ENCODE results near the gene SGIP1. TPM values are rescaled to one million over a fixed set of nuclear protein-coding genes. Genes with fewer than 3 reads are reported as not detected.

The SGIP1 gene, protein sequence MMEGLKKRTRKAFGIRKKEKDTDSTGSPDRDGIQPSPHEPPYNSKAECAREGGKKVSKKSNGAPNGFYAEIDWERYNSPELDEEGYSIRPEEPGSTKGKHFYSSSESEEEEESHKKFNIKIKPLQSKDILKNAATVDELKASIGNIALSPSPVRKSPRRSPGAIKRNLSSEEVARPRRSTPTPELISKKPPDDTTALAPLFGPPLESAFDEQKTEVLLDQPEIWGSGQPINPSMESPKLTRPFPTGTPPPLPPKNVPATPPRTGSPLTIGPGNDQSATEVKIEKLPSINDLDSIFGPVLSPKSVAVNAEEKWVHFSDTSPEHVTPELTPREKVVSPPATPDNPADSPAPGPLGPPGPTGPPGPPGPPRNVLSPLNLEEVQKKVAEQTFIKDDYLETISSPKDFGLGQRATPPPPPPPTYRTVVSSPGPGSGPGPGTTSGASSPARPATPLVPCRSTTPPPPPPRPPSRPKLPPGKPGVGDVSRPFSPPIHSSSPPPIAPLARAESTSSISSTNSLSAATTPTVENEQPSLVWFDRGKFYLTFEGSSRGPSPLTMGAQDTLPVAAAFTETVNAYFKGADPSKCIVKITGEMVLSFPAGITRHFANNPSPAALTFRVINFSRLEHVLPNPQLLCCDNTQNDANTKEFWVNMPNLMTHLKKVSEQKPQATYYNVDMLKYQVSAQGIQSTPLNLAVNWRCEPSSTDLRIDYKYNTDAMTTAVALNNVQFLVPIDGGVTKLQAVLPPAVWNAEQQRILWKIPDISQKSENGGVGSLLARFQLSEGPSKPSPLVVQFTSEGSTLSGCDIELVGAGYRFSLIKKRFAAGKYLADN
- total RNA-seq (ENCODE audit: unreplicated experiment) = 75.2 TPM
- long read RNA-seq, partial matches to known transcripts = 1 of 3 reads
- long read RNA-seq, other reads (novel, unspliced or antisense) = 2 of 3 reads

DNA sequence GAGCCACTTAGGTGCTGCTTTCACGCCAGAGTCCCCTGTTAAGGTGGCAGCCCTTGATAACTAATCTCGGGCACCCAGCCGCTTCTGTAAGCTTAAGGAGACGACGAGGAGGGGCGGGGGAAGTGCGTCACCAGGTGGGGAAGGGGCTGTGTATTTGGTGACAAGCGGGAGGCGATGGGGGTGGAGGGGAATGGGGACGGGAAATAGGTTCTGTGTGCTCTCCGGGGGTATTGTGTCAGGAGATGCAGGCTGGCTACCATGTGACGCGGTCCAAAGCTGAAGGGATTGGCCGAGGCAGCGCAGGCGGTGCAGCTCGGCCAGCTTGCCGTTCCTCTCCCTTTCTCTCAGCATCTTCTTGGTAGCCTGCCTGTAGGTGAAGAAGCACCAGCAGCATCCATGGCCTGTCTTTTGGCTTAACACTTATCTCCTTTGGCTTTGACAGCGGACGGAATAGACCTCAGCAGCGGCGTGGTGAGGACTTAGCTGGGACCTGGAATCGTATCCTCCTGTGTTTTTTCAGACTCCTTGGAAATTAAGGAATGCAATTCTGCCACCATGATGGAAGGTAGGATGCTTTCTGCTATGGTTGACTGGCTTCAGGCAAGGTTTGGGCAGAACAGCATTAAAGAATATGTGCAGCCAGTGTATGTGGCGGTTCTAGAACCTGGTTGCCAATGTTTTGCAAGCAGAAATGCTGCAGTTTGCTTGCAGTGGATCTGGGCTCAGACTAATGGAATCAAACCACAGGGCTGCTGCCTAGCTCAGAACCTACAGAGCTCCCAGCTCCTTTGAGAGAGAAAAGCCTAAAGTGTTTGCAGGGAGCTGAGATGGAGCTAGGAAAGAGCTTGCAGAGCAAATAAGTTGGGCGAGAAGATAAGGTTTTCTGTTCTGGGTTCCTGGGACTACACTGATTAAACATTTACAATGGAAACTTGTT lies at the start of gene SGIP1:
Gene SGIP1 (plus strand): TSS at position 350 of the 937 bp plus-strand sequence. CDS start 206 bp downstream, at position 556.
- Mint-ChIP-seq H3K4me3 (ENCODE audit: unreplicated experiment) (peak within 1 kb of the TSS; percentile 89), H3K27ac (ENCODE audit: unreplicated experiment) (peak within 1 kb of the TSS; percentile 95), H3K9me3 (ENCODE audit: unreplicated experiment) (peaks cover 5% of the 10 kb centered on the region), H3K4me1 (ENCODE audit: low read depth, unreplicated experiment) (peaks cover 9% of the 10 kb centered on the region), H3K36me3 (ENCODE audit: unreplicated experiment) (no peaks in the 10 kb centered on the region), H3K27me3 (ENCODE audit: unreplicated experiment) (peaks cover 10% of the 10 kb centered on the region)
- DNase-seq = peak; percentile 77
- TF ChIP-seq, protein P1, sequence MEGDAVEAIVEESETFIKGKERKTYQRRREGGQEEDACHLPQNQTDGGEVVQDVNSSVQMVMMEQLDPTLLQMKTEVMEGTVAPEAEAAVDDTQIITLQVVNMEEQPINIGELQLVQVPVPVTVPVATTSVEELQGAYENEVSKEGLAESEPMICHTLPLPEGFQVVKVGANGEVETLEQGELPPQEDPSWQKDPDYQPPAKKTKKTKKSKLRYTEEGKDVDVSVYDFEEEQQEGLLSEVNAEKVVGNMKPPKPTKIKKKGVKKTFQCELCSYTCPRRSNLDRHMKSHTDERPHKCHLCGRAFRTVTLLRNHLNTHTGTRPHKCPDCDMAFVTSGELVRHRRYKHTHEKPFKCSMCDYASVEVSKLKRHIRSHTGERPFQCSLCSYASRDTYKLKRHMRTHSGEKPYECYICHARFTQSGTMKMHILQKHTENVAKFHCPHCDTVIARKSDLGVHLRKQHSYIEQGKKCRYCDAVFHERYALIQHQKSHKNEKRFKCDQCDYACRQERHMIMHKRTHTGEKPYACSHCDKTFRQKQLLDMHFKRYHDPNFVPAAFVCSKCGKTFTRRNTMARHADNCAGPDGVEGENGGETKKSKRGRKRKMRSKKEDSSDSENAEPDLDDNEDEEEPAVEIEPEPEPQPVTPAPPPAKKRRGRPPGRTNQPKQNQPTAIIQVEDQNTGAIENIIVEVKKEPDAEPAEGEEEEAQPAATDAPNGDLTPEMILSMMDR (IDR thresholded peaks at IDR 0.05; ENCODE audit: partially characterized antibody, unreplicated experiment) = no peak

DNA sequence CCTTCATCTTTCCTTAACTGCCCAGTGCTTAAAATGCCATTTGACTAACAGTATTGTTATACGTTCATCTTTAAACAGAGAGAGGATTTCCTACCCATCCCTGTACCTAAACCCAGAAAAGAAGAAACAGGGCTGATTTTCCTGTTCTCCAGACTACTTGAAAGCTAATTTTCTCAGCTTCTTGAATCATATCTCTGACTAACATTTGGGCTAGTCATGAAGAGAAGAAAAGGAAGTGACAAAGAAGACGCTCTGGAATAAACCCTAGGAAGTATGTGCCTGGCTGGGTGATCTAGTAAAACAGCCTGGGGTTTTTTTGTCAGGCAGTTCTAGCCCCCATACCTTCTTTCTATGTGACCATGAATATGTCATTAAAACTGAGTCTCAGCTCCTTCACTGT lies 44.8 kb upstream of the SGIP1 start:
- Mint-ChIP-seq H3K4me1 (ENCODE audit: low read depth, unreplicated experiment) (peaks cover 5% of the 10 kb centered on the region), H3K9me3 (ENCODE audit: unreplicated experiment) (no peaks in the 10 kb centered on the region), H3K27ac (ENCODE audit: unreplicated experiment) (no peak overlapping the region), H3K36me3 (ENCODE audit: unreplicated experiment) (no peaks in the 10 kb centered on the region), H3K4me3 (ENCODE audit: unreplicated experiment) (no peak overlapping the region), H3K27me3 (ENCODE audit: unreplicated experiment) (no peaks in the 10 kb centered on the region)
- TF ChIP-seq, protein P1 (IDR thresholded peaks at IDR 0.05; ENCODE audit: partially characterized antibody, unreplicated experiment) = no peak
- no peak for DNase-seq

DNA sequence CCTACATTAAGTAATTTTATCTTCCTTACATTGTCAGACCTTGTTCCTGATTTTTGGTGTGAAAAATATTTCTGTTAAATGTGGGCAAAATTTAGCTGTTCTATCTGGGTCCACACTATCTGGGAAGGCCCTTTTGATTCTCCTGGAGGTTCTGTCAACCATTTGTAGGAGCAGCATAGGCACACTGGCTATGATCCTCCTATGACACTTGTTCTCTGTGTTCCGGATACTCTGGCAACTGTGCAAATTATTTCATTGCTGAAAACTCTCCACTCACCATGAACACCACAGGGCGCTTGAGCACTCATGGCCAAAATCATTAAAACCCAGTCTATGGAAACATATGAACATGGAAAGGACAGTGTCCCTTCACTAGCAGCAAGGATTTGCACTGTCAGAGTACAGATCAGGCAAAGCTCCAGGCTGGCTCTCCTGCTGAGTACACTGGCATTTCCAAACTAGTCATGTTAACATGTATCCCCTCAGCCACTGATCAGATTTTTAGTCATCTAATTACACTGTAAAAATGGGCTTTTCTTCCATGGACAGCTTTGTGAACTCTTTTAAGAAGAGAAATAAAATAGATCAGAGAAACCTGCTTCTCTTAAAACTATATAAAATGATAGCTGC lies 43.9 kb upstream of the SGIP1 start:
- Mint-ChIP-seq H3K4me3 (ENCODE audit: unreplicated experiment) (no peak overlapping the region), H3K4me1 (ENCODE audit: low read depth, unreplicated experiment) (peaks cover 5% of the 10 kb centered on the region), H3K9me3 (ENCODE audit: unreplicated experiment) (no peaks in the 10 kb centered on the region), H3K27ac (ENCODE audit: unreplicated experiment) (no peak overlapping the region), H3K27me3 (ENCODE audit: unreplicated experiment) (no peaks in the 10 kb centered on the region), H3K36me3 (ENCODE audit: unreplicated experiment) (no peaks in the 10 kb centered on the region)
- no peak for DNase-seq
- TF ChIP-seq, protein P1 (IDR thresholded peaks at IDR 0.05; ENCODE audit: partially characterized antibody, unreplicated experiment) = no peak

DNA sequence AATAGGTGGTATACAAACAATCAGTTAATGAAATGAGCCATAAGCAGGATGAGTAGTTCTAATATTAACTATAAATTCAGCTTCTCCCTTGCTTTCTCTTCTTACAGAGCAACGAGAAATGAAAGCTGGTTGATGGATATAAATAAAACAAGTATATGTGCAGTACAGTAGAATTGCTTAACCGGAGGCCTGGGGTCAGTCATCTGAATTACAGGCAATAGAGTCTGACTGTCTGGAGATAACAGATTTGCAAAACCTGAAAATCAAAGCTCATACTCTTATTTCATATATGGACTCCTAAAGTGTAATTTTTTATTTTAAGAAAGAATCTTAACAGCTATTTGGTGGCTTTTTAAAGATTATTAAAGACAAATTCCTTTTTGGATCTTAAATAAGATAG lies 43.1 kb upstream of the SGIP1 start:
- H3K27me3 Mint-ChIP-seq (ENCODE audit: unreplicated experiment) = no peaks in the 10 kb centered on the region
- H3K4me3 Mint-ChIP-seq (ENCODE audit: unreplicated experiment) = no peak overlapping the region
- peaks cover 5% of the 10 kb centered on the region for H3K4me1 Mint-ChIP-seq (ENCODE audit: low read depth, unreplicated experiment)
- H3K36me3 Mint-ChIP-seq (ENCODE audit: unreplicated experiment) = no peaks in the 10 kb centered on the region
- H3K27ac Mint-ChIP-seq (ENCODE audit: unreplicated experiment) = no peak overlapping the region
- H3K9me3 Mint-ChIP-seq (ENCODE audit: unreplicated experiment) = no peaks in the 10 kb centered on the region
- no peak for DNase-seq
- TF ChIP-seq, protein P1 (IDR thresholded peaks at IDR 0.05; ENCODE audit: partially characterized antibody, unreplicated experiment) = no peak
